ENCODE results near the gene CTDSPL. TPM values are rescaled to one million over a fixed set of nuclear protein-coding genes. Genes with fewer than 3 reads are reported as not detected.
"Not testable (repeated sequence)": the region's sequence is repeated elsewhere in the genome, so short reads cannot be mapped to it uniquely, and the experiment has no call there.

CTDSPL gene
- total RNA-seq, 1 donor, result 10.9 TPM

DNA sequence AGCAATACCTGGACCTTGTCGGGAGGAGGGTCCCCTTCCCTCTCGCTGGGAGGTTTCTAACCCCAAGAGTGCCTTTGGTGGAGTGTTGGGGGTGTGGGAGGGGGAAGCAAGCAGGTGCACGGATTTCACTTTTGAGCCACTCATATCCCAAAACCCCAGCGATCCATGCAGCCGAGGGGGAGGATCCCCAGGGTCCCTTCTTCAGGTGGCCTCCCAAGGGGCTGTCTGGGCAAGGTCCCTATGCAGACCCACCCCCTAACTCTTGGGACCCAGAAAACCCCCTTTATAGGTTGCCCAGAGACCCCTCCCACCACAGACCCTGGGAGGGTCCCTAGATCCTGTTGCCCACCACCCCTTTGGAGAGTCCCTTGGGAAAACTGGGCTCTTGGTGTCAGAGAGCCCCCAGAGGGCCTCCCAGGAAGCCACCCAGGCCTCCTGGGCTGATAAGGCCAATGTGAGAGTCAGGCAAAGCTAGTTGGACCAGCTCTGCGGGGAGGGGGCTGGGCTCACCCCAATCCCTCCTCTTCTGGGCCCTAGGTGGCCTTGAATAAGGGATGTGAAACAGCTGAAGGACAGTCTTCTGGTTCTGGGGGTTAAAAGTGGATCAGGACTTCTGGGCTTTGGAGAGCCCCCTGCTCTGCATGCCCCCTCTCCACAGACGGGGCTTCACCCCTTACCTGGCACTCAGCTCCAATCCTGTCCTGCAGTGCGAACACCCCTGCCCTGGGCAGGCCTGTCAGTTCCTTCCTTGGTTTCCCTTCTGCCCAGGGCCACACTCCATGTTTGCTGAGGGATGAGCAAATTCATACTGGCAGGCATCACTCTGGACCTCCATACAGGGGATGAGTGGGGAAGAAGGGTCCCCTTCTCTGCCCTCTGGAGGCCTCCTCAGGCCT lies 168.7 kb downstream of the CTDSPL start:
- Histone ChIP-seq H3K9me3 (ENCODE audit: low read depth, low read length) (no peaks in the 10 kb centered on the region), H3K4me3 (ENCODE audit: low read length) (peak overlapping the region; percentile 18), H3K27me3 (ENCODE audit: insufficient read depth, low read length) (peaks cover 39% of the 10 kb centered on the region), H3K4me1 (ENCODE audit: insufficient read depth, low read length) (peaks cover 29% of the 10 kb centered on the region)

DNA sequence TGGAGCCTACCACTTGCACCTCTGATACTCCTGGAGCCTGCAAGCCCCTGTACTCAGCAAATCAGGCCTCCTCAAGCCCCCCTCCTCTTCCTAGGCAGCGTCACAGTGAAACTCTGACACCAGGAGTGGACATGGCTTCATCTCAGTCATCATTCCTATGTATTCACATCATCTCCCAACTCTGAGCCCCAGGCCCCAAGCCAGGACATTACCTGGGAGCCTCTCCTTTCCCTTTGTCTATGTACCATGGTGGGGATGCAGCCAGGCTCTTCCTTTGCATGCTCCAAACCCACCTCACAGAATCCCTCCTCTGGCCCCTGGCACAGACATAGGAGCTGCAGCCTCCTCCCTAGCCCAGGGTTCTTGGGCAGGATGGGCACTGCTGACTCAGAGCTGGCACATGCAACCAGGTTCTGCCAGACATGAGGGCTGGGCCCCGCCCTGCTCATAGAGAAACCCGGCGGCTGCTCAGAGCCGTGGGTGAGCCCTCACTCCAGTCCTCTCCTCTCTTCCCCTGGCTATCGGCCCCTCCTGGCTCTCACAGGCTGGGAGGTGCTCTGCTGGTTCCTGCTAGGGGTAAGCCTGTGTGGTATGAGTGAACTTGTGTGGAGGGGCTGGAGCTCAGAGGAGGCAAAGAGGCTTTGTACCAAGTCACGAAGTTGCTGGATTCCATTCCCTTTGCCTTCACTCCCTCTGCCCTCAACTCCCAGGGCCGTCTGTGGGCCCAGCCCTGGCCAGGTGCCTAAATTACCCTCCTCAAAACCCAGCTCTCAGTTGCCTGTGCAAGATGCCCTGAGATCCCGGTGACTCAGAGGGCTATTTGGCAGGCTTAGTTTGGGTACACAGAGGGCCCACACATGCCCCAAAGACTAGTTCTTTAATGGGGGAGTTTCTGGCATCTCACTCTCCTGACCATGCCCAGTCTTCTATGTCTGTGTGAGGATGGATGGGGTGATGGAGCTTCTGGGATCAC lies 169.6 kb downstream of the CTDSPL start:
- Histone ChIP-seq H3K9me3 (ENCODE audit: low read depth, low read length) (no peaks in the 10 kb centered on the region), H3K4me1 (ENCODE audit: insufficient read depth, low read length) (peaks cover 22% of the 10 kb centered on the region), H3K27me3 (ENCODE audit: insufficient read depth, low read length) (peaks cover 39% of the 10 kb centered on the region), H3K4me3 (ENCODE audit: low read length) (no peak overlapping the region)

DNA sequence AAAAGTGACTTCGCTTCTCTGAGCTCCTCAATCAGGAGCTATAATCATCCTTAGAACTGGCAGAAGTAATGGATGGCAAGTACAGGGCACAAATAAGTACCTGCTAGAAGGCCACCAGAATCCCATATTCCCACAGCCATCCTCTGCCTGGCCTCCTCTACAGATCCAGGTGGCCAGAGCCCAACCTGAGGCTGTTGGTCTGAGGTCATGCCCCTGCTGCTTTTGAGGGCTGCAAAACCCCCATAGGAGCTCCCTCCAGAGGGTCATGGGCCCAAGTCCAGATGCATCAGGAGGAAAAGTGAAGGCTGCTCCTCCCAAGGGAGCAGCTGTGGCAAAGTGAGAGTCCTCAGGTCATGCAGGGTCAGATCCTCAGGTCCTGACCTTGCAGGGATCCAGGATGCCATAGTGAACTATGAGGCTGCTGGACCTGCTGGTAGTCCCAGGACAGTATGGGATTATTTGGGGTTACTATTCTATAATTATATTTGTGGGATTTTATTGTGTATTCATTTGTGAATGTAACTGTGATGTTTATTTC lies 170.7 kb downstream of the CTDSPL start:
- peaks cover 39% of the 10 kb centered on the region for H3K27me3 ChIP-seq (ENCODE audit: insufficient read depth, low read length)
- H3K4me3 ChIP-seq (ENCODE audit: low read length), result no peak overlapping the region
- peaks cover 22% of the 10 kb centered on the region for H3K4me1 ChIP-seq (ENCODE audit: insufficient read depth, low read length)
- H3K9me3 ChIP-seq (ENCODE audit: low read depth, low read length), result no peaks in the 10 kb centered on the region

DNA sequence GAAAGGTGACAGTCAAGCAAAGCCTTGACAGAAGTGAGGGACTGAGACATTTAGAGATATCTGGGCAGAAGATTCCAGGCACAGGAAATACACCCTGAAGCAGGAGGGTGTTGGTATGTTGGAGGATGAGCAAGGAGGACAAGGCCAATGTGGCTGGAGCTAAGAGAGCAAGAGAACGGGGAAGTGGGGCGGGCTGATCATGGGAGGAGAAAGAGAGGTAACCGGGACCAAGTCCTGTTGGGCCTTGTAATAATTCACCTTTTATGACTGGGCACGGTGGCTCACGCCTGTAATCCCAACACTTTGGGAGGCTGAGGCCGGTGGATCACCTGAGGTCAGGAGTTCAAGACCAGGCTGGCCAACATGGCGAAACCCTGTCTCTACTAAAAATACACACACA lies 171.9 kb downstream of the CTDSPL start:
- peaks cover 27% of the 10 kb centered on the region for H3K27me3 ChIP-seq (ENCODE audit: insufficient read depth, low read length)
- H3K9me3 ChIP-seq (ENCODE audit: low read depth, low read length); H3K4me3 ChIP-seq (ENCODE audit: low read length): not testable (repeated sequence)
- peaks cover 31% of the 10 kb centered on the region for H3K4me1 ChIP-seq (ENCODE audit: insufficient read depth, low read length)

Other genes with a start within 250 kb of the CTDSPL start
- 12.4 TPM for gene VILL, start 128.9 kb downstream of the CTDSPL start, total RNA-seq
- 18.1 TPM for gene PLCD1, start 167.8 kb downstream of the CTDSPL start, total RNA-seq
- 1.7 TPM for gene DLEC1, start 177.3 kb downstream of the CTDSPL start, total RNA-seq

Data from mononuclear cell (primary cell).